ENCODE data around the gene RHBDL3.

DNA sequence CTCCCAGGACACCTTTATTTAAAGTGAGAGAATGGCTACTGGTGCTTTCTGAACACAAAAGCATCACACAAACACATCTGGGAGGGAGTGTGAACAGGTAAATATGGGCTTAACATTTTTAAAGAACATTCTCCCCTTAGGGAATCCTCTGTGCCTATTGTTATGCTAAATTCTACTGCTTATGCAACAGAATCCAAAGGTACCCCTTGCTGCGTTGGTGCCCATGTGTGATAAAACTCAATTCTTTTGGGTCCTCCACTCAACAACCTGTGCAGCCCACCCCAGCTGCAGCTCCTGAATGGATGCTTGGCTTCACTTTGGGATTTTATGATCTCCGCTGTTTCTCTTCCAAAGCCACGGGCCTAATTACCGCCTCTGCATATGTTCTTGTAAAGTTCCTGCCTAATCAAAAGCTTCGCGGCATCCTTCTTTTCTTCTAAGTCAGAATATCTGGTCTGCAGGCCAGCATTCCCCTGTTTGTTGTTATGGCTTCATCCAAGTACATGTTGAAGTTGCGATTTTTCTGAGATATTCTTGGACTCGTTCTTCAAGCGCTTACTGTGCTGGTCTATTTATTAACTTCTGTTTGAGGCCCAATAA, 23.9 kb downstream of the RHBDL3 start:
- TF ChIP-seq TAF1 (IDR thresholded peaks at IDR 0.05; ENCODE audit: low read depth) (no peak), EZH2 (IDR thresholded peaks at IDR 0.05; ENCODE audit: borderline replicate concordance, insufficient read depth, low read length, poor library complexity, severe bottlenecking) (no peak), POLR2AphosphoS5 (IDR thresholded peaks at IDR 0.05) (no peak), RAD21 (conservative IDR thresholded peaks at IDR 0.05) (no peak), EP300 (conservative IDR thresholded peaks at IDR 0.05; ENCODE audit: poor library complexity, severe bottlenecking) (no peak)
- TF ChIP-seq, protein P1, sequence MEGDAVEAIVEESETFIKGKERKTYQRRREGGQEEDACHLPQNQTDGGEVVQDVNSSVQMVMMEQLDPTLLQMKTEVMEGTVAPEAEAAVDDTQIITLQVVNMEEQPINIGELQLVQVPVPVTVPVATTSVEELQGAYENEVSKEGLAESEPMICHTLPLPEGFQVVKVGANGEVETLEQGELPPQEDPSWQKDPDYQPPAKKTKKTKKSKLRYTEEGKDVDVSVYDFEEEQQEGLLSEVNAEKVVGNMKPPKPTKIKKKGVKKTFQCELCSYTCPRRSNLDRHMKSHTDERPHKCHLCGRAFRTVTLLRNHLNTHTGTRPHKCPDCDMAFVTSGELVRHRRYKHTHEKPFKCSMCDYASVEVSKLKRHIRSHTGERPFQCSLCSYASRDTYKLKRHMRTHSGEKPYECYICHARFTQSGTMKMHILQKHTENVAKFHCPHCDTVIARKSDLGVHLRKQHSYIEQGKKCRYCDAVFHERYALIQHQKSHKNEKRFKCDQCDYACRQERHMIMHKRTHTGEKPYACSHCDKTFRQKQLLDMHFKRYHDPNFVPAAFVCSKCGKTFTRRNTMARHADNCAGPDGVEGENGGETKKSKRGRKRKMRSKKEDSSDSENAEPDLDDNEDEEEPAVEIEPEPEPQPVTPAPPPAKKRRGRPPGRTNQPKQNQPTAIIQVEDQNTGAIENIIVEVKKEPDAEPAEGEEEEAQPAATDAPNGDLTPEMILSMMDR (IDR thresholded peaks at IDR 0.05; ENCODE audit: poor library complexity, severe bottlenecking): no peak
